ENCODE measurements around the gene PTMA.
"Not testable (repeated sequence)": the region's sequence is repeated elsewhere in the genome, so short reads cannot be mapped to it uniquely, and the experiment has no call there.

PTMA gene, protein sequence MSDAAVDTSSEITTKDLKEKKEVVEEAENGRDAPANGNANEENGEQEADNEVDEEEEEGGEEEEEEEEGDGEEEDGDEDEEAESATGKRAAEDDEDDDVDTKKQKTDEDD

GRCh38 chr2:231707927-231708772 is at the start of gene PTMA:
Gene PTMA, plus strand, starts transcription at chr2:231708525. Its CDS starts 182 bp downstream, at chr2:231708707.
- DNase-seq (ENCODE audit: low read depth in 2 of 2): peak; percentile 98 to 99

DNA sequence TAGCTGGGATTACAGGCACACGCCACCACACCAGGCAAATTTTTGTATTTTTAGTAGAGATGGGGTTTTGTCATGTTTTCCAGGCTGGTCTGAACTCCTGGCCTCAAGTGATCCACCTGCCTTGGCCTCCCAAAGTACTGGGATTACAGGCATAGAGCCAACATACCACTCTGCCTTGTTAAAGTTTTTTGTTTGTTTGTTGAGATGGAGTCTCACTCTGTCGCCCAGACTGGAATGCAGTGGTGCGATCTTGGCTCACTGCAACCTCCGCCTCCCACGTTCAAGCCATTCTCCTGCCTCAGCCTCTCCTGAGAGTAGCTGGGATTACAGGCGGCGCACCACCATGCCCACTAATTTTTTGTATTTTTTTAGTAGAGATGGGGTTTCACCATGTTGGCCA is 48.3 kb upstream of the PTMA start:
- not testable (repeated sequence) for DNase-seq (ENCODE audit: low read depth in 2 of 2)

DNA sequence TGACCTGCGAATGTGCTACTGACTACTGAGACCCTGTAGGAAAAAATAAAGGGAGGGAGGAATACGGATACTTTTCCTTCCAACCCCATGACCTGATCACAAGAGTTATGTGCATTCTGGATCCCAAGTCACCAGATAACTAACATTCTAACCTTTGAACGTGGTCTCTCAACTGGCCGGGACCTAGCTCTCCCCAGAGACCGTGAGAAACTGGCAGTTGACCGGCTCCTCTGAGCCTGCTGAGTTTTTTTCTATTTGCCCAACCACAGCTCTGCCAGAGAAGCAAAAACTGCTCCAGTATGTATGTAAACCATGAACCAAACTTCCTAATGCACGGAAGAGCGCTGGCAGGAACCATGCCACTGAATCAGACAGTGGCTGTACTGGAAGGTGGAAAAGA is 47.5 kb upstream of the PTMA start:
- no peak for DNase-seq (ENCODE audit: low read depth in 2 of 2)

- DNase-seq (ENCODE audit: low read depth in 2 of 2): no peak
Observed at GRCh38 chr2:231661422-231662027, 46.8 kb upstream of the PTMA start.

DNA sequence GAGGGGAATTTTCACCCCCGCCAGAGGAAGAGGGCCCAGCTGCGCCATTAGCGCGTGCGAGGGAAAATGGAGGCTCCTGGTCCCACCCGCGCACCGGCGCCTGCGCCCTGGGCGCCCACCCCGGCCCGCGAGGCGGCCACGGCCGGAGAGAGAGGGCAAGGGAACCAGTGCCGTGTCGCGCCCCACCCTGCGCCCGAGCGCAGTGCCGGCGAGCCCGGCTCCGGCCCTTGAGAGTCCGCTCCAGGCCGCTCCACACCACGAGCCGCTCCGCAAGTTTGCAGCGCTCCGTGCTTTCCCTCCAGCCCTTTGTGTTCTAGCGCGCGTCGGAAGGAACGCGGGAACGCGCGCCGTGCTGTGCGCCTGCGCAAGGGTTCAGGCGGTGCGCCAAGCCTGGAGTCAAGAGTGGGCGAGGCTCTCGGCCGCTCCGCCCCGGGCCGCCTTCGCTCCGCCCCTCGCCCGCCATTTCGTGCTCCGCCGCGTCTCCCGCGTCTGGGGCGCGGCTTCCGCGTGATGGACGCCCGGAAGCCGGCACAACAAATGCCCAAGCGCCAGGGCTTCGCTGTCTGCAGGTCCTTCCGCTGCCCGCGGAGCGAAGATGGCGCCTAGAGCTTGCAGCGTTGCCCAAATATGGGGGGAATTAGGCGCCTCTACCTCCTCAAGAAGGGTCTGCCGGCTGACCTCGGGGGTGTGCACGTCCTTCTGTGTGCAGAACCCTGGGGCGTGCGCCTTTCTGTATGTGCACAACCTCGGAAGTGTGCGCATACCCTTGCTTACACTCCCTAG is 46.1 kb upstream of the PTMA start:
- DNase-seq (ENCODE audit: low read depth in 2 of 2): peak; percentile 92 to 95

GRCh38 chr2:231662811-231663457 is 45.4 kb upstream of the PTMA start:
- no peak for DNase-seq (ENCODE audit: low read depth in 2 of 2)

DNA sequence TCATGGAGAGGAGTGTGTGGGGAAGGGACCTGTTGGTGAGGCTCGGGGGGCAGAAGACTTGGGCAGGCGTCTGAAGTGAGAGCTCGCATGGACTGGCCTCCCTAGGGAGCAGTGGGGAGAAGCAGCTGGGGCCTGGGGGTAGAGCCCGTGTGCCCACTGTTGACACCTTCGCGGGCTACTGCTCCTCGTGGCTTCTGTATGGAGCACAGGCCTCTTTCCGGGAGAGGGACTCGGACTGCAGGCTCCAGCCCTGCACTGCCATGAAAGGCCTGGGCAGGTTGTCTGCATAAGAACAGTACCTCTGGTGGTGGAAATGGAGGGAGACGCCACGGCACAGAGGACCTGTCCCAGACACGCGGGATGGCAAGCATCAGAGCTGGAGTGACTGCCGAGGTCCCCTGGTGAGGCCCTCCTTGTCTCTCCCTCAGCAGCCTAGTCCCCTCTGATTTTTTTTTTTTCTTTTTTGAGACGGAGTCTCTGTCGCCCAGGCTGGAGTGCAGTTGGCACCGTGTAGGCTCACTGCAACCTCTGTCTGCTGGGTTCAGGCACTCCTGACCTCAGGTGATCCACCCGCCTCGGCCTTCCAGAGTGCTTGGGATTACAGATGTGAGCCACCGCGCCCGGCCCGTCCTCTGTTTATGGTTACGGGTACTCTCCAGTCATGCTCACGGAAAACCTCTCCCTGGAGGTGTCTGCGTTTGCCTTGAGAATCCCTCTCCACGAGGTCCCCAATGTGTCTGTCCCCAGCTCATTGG is 44.7 kb upstream of the PTMA start:
- DNase-seq (ENCODE audit: low read depth in 2 of 2): no peak

- no peak for DNase-seq (ENCODE audit: low read depth in 2 of 2)
Observed at GRCh38 chr2:231664727-231665126, 43.6 kb upstream of the PTMA start.

DNA sequence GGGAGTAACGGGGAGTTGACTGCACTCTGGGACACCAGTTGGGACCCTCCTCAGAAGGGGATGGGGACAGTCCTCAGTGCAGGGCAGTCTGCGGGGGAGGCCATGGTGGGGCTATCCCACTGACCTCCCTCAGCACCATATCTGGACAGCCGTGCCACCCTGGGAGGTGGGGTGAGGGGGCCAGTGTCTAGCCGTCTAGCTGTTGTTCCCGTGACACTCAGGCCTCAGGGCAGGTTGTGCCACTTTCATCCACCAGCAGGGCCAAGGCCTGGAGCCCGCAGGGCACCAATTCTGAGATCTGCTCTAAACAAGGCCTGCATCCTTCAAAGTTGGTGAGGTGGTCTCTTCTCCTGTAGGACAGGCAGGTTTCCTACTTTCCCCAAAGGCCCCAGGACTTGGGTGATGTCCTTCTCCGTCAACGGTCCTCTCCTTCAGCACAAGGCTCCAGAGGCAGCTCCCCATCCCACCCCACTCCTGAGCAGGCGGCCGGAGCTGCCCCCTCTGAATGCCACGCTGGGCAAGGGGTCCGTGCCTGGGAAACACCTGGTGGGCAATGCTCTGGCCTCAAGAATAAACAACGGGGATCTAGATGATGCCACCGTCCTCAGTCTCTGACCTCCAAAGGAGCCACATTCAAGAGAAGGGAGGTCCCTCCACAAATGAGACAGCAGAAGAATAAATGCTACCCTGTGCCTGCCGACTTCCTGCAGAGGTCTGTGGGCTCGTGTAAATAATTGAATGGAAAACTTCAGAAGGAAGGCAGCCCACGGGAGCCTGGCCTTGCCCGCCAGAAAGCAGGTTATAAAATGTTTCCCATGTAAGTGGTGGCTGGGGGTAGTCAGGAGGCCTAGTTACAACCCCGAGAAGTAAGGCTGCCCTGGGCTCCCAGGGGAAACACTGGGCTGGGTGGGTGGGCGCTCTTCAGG is 42.8 kb upstream of the PTMA start:
- DNase-seq (ENCODE audit: low read depth in 2 of 2): no peak

GRCh38 chr2:231666171-231667095 is 41.9 kb upstream of the PTMA start:
- no peak for DNase-seq (ENCODE audit: low read depth in 2 of 2)

- DNase-seq (ENCODE audit: low read depth in 2 of 2): no peak
Observed at GRCh38 chr2:231667096-231667427, 41.3 kb upstream of the PTMA start.

GRCh38 chr2:231667496-231667895 is 40.8 kb upstream of the PTMA start:
- no peak for DNase-seq (ENCODE audit: low read depth in 2 of 2)

DNA sequence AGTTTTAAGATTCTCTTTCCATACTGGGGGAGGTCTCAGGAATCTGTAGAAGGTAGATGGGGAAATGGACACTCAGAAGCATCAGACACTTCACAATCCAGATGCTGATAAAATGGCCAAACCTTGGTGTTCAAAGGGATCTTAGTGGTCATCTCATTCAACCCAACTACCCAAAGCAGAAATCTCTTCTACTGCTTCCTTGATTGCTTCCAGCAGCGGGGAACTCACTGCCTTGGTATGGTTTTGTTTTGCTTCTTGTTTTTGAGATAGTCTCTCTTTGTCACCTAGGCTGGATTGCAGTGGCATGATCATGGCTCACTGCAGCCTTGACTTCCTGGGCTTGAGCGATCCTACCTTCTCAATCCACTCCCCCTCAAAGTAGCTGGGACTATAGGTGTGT is 39.3 kb upstream of the PTMA start:
- DNase-seq (ENCODE audit: low read depth in 2 of 2): no peak

GRCh38 chr2:231671270-231672050 is 36.9 kb upstream of the PTMA start:
- DNase-seq (ENCODE audit: low read depth in 2 of 2): no peak

- no peak for DNase-seq (ENCODE audit: low read depth in 2 of 2)
Observed at GRCh38 chr2:231672617-231673347, 35.5 kb upstream of the PTMA start.

DNA sequence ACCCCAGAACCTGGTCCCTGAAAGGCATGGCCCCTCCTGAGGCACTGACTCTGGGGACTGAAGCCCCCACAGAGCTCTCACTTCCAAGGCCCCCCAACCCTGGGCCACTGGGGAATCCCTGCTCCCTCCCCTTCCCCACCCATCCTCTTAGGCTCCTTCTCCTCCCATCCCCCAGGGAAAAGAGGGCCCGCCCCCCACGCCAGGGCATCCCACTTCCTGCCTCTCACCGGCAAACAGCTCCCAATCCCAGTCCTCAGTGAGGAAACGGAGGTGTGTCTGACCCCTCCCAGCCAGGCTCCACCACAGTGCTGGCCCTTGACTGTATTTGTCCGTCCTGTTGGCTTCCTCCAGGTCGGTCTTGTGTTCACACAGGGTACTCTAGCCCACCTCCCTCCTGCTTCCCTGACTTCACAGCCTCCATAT is 35.0 kb upstream of the PTMA start:
- DNase-seq (ENCODE audit: low read depth in 2 of 2): no peak

DNA sequence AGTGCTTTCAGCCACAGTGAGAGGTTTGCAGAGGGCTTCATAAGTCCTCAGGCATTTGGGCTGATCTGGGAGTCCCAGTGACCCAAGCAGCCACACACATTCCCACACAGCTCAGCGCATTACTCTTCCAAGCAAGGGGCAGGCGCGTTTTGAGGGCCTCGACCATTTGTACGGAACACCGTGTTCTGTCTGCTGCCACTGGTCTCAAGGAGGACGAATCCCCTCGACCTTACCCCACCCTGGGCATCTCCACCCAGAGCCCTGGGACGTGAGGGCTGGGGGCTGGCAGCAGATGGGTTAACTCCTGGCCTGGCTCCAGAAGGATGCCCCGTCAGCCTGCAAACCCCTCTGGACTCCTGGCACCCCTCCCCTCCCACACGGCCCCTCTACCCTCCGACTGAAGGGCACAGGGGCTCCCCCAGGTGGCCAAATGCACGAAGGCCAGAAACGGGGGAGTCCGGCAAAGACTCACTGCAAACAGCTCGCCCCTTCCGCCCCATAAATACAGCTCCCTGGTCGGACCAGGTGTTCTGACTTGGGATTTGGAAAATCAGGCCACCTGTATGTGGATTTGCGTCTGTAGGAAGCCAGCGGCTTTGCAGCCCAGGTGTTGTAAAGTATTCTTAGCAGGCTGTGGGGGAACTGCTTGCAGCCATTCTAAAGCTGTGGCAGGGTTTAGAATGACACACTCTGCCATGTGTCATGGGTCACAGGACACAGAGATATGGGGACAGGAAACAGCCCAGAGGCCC is 33.6 kb upstream of the PTMA start:
- DNase-seq (ENCODE audit: low read depth in 2 of 2): peak; percentile 46 to 54
